NT2/D1 (cell line): Measurements from ENCODE around the gene ZSCAN5B.
"Not testable (repeated sequence)": the region's sequence is repeated elsewhere in the genome, so short reads cannot be mapped to it uniquely, and the experiment has no call there.

Source experiments
- DNase-seq: peaks from one replicate; pipeline ENCODE4 v3.0.0-alpha.2; 2011; ENCODE audit warnings: low read depth, low spot score
- H3K27me3 ChIP-seq: 2 replicates; pipeline ENCODE4 v1.6.0; 2011; ENCODE audit warnings: mild to moderate bottlenecking; ENCODE audit not compliant: insufficient read length, insufficient read depth
- H3K36me3 ChIP-seq: 2 replicates; pipeline ENCODE4 v1.6.1; 2011; ENCODE audit warnings: mild to moderate bottlenecking, low read length, mixed read lengths; ENCODE audit not compliant: insufficient read depth, insufficient read length
- H3K4me1 ChIP-seq: 2 replicates; pipeline ENCODE4 v1.5.1; 2011; ENCODE audit not compliant: insufficient read depth, insufficient read length
- H3K4me3 ChIP-seq: 2 replicates; pipeline ENCODE4 v1.5.1; 2011; ENCODE audit warnings: low read depth; ENCODE audit not compliant: insufficient read length
- H3K9ac ChIP-seq: 2 replicates; pipeline ENCODE4 v1.6.0; 2011; ENCODE audit warnings: low read depth; ENCODE audit not compliant: insufficient read length
- H3K9me3 ChIP-seq: 2 replicates; pipeline ENCODE4 v1.5.1; 2011; ENCODE audit warnings: mild to moderate bottlenecking, low read length; ENCODE audit not compliant: insufficient read depth
- SUZ12 ChIP-seq: IDR thresholded peaks from 2 replicates; pipeline ENCODE4 v1.6.1; 2011; ENCODE audit not compliant: insufficient read length, insufficient read depth; ENCODE audit errors: extremely low read depth
- YY1 ChIP-seq: IDR thresholded peaks from 2 replicates; pipeline ENCODE4 v1.6.1; 2011; ENCODE audit not compliant: insufficient read length, insufficient read depth
- ZNF274 ChIP-seq: IDR thresholded peaks from 2 replicates; pipeline ENCODE4 v1.6.1; 2011; ENCODE audit warnings: mild to moderate bottlenecking, low read depth, low read length

Gene ZSCAN5B

GRCh38 chr19:56197646-56198045 lies at the start of gene ZSCAN5B:
TSS of gene ZSCAN5B (minus strand) at chr19:56197783. CDS start at chr19:56193052, 4,731 bp downstream.
- not testable (repeated sequence) for H3K9me3 ChIP-seq, H3K36me3 ChIP-seq, H3K4me3 ChIP-seq, H3K27me3 ChIP-seq, H3K9ac ChIP-seq, H3K4me1 ChIP-seq, DNase-seq

GRCh38 chr19:56245764-56246163 lies 48.2 kb upstream of the ZSCAN5B start:
- H3K9ac ChIP-seq, H3K9me3 ChIP-seq, DNase-seq, H3K36me3 ChIP-seq, H3K27me3 ChIP-seq, H3K4me1 ChIP-seq, H3K4me3 ChIP-seq: not testable (repeated sequence)

GRCh38 chr19:56245121-56245740 lies 47.6 kb upstream of the ZSCAN5B start:
- no peak for DNase-seq
- Histone ChIP-seq H3K27me3 (no peaks in the 10 kb centered on the region), H3K4me1 (no peaks in the 10 kb centered on the region), H3K9ac (no peak overlapping the region), H3K9me3 (no peaks in the 10 kb centered on the region), H3K36me3 (peaks cover 3% of the 10 kb centered on the region), H3K4me3 (no peak overlapping the region)
- TF ChIP-seq ZNF274 (no peak), SUZ12 (no peak), YY1 (no peak)

GRCh38 chr19:56223481-56223880 lies 25.9 kb upstream of the ZSCAN5B start:
- no peaks in the 10 kb centered on the region for H3K27me3 ChIP-seq
- no peak overlapping the region for H3K9ac ChIP-seq
- H3K4me1 ChIP-seq: no peaks in the 10 kb centered on the region
- peaks cover 5% of the 10 kb centered on the region for H3K36me3 ChIP-seq
- TF ChIP-seq ZNF274: no peak
- TF ChIP-seq SUZ12: no peak
- TF ChIP-seq YY1: no peak
- no peak overlapping the region for H3K4me3 ChIP-seq
- no peak for DNase-seq
- H3K9me3 ChIP-seq: no peaks in the 10 kb centered on the region

- H3K27me3 ChIP-seq: no peaks in the 10 kb centered on the region
- no peak for DNase-seq
- no peak for TF ChIP-seq SUZ12
- no peak for TF ChIP-seq YY1
- no peak for TF ChIP-seq ZNF274
Observed at GRCh38 chr19:56222901-56223300, 25.3 kb upstream of the ZSCAN5B start.

GRCh38 chr19:56221851-56222250 lies 24.3 kb upstream of the ZSCAN5B start:
- no peak overlapping the region for H3K9ac ChIP-seq
- TF ChIP-seq ZNF274 (no peak), SUZ12 (no peak), YY1 (no peak)

More at GRCh38 chr19:56222901-56223300, 25.3 kb upstream of the ZSCAN5B start:
- Histone ChIP-seq H3K9ac (no peak overlapping the region), H3K9me3 (no peaks in the 10 kb centered on the region), H3K4me3 (no peak overlapping the region), H3K36me3 (peaks cover 5% of the 10 kb centered on the region), H3K4me1 (no peaks in the 10 kb centered on the region)

GRCh38 chr19:56221442-56221841 lies 23.9 kb upstream of the ZSCAN5B start:
- H3K4me3 ChIP-seq, H3K9me3 ChIP-seq, H3K27me3 ChIP-seq: not testable (repeated sequence)

More at GRCh38 chr19:56221851-56222250, 24.3 kb upstream of the ZSCAN5B start:
- no peak for DNase-seq
- H3K9me3 ChIP-seq: no peaks in the 10 kb centered on the region
- H3K27me3 ChIP-seq: no peaks in the 10 kb centered on the region
- no peaks in the 10 kb centered on the region for H3K4me1 ChIP-seq
- peaks cover 5% of the 10 kb centered on the region for H3K36me3 ChIP-seq
- no peak overlapping the region for H3K4me3 ChIP-seq

GRCh38 chr19:56218961-56219360 lies 21.4 kb upstream of the ZSCAN5B start:
- no peak overlapping the region for H3K9ac ChIP-seq
- H3K4me1 ChIP-seq: no peaks in the 10 kb centered on the region
- H3K27me3 ChIP-seq: no peaks in the 10 kb centered on the region
- no peaks in the 10 kb centered on the region for H3K9me3 ChIP-seq
- no peak for TF ChIP-seq SUZ12
- no peak for TF ChIP-seq YY1
- TF ChIP-seq ZNF274: no peak
- no peak overlapping the region for H3K4me3 ChIP-seq
- H3K36me3 ChIP-seq: peaks cover 5% of the 10 kb centered on the region
- DNase-seq: no peak

More at GRCh38 chr19:56221442-56221841, 23.9 kb upstream of the ZSCAN5B start:
- H3K9ac ChIP-seq, H3K36me3 ChIP-seq, DNase-seq, H3K4me1 ChIP-seq: not testable (repeated sequence)
